SK-N-SH treated with all-trans-retinoic acid at 6 μM for 48 hours (cell line): Measurements from ENCODE around the gene TAX1BP1.
A peak's percentile ranks its signal among the peaks of the same experiment; 100 is the strongest.

Source experiments
- ATAC-seq: fragments of 200-7000 bp; cut with Tn5 transposase; 3 replicates; pipeline ENCODE4 v1.9.1; 2020; ENCODE audit warnings: mild to moderate bottlenecking, moderate library complexity
- ARNTL ChIP-seq: fragments of 450-650 bp; formaldehyde crosslinking; IDR thresholded peaks from 2 replicates; pipeline ENCODE4 v1.5.0; 2020; ENCODE audit warnings: low read depth, mild to moderate bottlenecking, moderate library complexity, borderline replicate concordance
- BACH2 ChIP-seq: fragments of 250-450 bp; sonication (Bioruptor Pico); IDR thresholded peaks from 2 replicates; pipeline ENCODE4 v1.9.0; 2021; ENCODE audit warnings: mild to moderate bottlenecking, borderline replicate concordance
- CSDC2 ChIP-seq: fragments of 250-450 bp; sonication (Bioruptor Pico); IDR thresholded peaks from 2 replicates; pipeline ENCODE4 v1.5.0; 2020; ENCODE audit warnings: mild to moderate bottlenecking, moderate library complexity
- ESRRG ChIP-seq: fragments of 250-450 bp; sonication (Bioruptor Pico); IDR thresholded peaks from 2 replicates; pipeline ENCODE4 v1.6.1; 2021; ENCODE audit warnings: mild to moderate bottlenecking
- GLIS3 ChIP-seq: fragments of 250-450 bp; sonication (Bioruptor Pico); IDR thresholded peaks from 2 replicates; pipeline ENCODE4 v1.5.0; 2020; ENCODE audit warnings: mild to moderate bottlenecking, moderate library complexity
- ISL1 ChIP-seq: fragments of 250-450 bp; sonication (Bioruptor Pico); IDR thresholded peaks from 2 replicates; pipeline ENCODE4 v2.1.2; 2022; ENCODE audit warnings: mild to moderate bottlenecking, moderate library complexity
- OSR1 ChIP-seq: fragments of 250-450 bp; sonication (Bioruptor Pico); IDR thresholded peaks from 2 replicates; pipeline ENCODE4 v1.8.0; 2022; ENCODE audit warnings: moderate library complexity, mild to moderate bottlenecking, inconsistent platforms
- POU6F1 ChIP-seq: fragments of 250-450 bp; sonication (Bioruptor Pico); IDR thresholded peaks from 2 replicates; pipeline ENCODE4 v1.8.0; 2021; ENCODE audit warnings: low read depth, mild to moderate bottlenecking, moderate library complexity, borderline replicate concordance
- PPARA ChIP-seq: fragments of 250-450 bp; sonication (Bioruptor Pico); IDR thresholded peaks from 2 replicates; pipeline ENCODE4 v1.5.0; 2020; ENCODE audit warnings: mild to moderate bottlenecking, borderline replicate concordance
- RARB ChIP-seq: fragments of 250-450 bp; sonication (Bioruptor Pico); IDR thresholded peaks from 2 replicates; pipeline ENCODE4 v1.8.0; 2021; ENCODE audit warnings: mild to moderate bottlenecking, moderate library complexity
- SNAI2 ChIP-seq: fragments of 250-450 bp; sonication (Bioruptor Pico); IDR thresholded peaks from 2 replicates; pipeline ENCODE4 v1.5.0; 2020; ENCODE audit warnings: mild to moderate bottlenecking, moderate library complexity
- TCF4 ChIP-seq: fragments of 250-450 bp; sonication (Bioruptor Pico); IDR thresholded peaks from 2 replicates; pipeline ENCODE4 v1.8.0; 2021; ENCODE audit warnings: mild to moderate bottlenecking, moderate library complexity, borderline replicate concordance
- TOX ChIP-seq: fragments of 250-450 bp; sonication (Bioruptor Pico); IDR thresholded peaks from 2 replicates; pipeline ENCODE4 v1.8.0; 2021; ENCODE audit warnings: mild to moderate bottlenecking, moderate library complexity, borderline replicate concordance
- ZC3H10 ChIP-seq: fragments of 250-450 bp; sonication (Bioruptor Pico); IDR thresholded peaks from 2 replicates; pipeline ENCODE4 v1.5.1; 2021; ENCODE audit warnings: mild to moderate bottlenecking, moderate library complexity
- ZFP3 ChIP-seq: fragments of 250-450 bp; sonication (Bioruptor Pico); IDR thresholded peaks from 2 replicates; pipeline ENCODE4 v1.5.0; 2020; ENCODE audit warnings: mild to moderate bottlenecking, moderate library complexity
- ZFP30 ChIP-seq: fragments of 450-650 bp; formaldehyde crosslinking; IDR thresholded peaks from 2 replicates; pipeline ENCODE4 v1.5.0; 2022; ENCODE audit warnings: mild to moderate bottlenecking, moderate library complexity
- ZNF565 ChIP-seq: fragments of 450-650 bp; formaldehyde crosslinking; conservative IDR thresholded peaks from 2 replicates; pipeline ENCODE4 v1.5.0; 2020; ENCODE audit warnings: low read depth, mild to moderate bottlenecking, moderate library complexity
- ZNF70 ChIP-seq: fragments of 450-650 bp; formaldehyde crosslinking; IDR thresholded peaks from 2 replicates; pipeline ENCODE4 v1.5.0; 2020; ENCODE audit warnings: mild to moderate bottlenecking, moderate library complexity
- ZNF8 ChIP-seq: fragments of 450-650 bp; formaldehyde crosslinking; IDR thresholded peaks from 2 replicates; pipeline ENCODE4 v1.5.0; 2020; ENCODE audit warnings: mild to moderate bottlenecking, moderate library complexity
- TF ChIP-seq, protein P1 (sequence below): fragments of 250-450 bp; sonication (Bioruptor Pico); IDR thresholded peaks from 2 replicates; pipeline ENCODE4 v1.8.0; 2020; ENCODE audit warnings: mild to moderate bottlenecking, moderate library complexity, borderline replicate concordance
- TF ChIP-seq, protein P2 (sequence below): fragments of 250-450 bp; sonication (Bioruptor Pico); IDR thresholded peaks from 2 replicates; pipeline ENCODE4 v1.5.1; 2020; ENCODE audit warnings: low read depth, mild to moderate bottlenecking, moderate library complexity
- TF ChIP-seq, protein P3 (sequence below): fragments of 250-450 bp; sonication (Bioruptor Pico); IDR thresholded peaks from 2 replicates; pipeline ENCODE4 v1.5.0; 2020; ENCODE audit warnings: mild to moderate bottlenecking, moderate library complexity
- TF ChIP-seq, protein P4 (sequence below): fragments of 250-450 bp; sonication (Bioruptor Pico); IDR thresholded peaks from 2 replicates; pipeline ENCODE4 v1.5.1; 2021; ENCODE audit warnings: mild to moderate bottlenecking, moderate library complexity

Gene TAX1BP1

GRCh38 chr7:27709137-27710075, 30.6 kb upstream of the TAX1BP1 start:
- TF ChIP-seq BACH2 (CRISPR knock-in tag) = no peak
- TF ChIP-seq ZC3H10 = no peak
- TF ChIP-seq, protein P1, sequence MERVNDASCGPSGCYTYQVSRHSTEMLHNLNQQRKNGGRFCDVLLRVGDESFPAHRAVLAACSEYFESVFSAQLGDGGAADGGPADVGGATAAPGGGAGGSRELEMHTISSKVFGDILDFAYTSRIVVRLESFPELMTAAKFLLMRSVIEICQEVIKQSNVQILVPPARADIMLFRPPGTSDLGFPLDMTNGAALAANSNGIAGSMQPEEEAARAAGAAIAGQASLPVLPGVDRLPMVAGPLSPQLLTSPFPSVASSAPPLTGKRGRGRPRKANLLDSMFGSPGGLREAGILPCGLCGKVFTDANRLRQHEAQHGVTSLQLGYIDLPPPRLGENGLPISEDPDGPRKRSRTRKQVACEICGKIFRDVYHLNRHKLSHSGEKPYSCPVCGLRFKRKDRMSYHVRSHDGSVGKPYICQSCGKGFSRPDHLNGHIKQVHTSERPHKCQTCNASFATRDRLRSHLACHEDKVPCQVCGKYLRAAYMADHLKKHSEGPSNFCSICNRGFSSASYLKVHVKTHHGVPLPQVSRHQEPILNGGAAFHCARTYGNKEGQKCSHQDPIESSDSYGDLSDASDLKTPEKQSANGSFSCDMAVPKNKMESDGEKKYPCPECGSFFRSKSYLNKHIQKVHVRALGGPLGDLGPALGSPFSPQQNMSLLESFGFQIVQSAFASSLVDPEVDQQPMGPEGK (CRISPR knock-in tag) = 0 out of 2 replicates have a peak, but pooled peaks have one; percentile 37
- TF ChIP-seq PPARA (CRISPR knock-in tag) = no peak
- peak; percentile 89 for TF ChIP-seq ZFP3 (CRISPR knock-in tag)
- no peak for TF ChIP-seq GLIS3 (CRISPR knock-in tag)
- TF ChIP-seq TOX (CRISPR knock-in tag) = peak; percentile 51; the same call in 1 of the 2 replicates
- TF ChIP-seq RARB (CRISPR knock-in tag) = no peak
- TF ChIP-seq, protein P2, sequence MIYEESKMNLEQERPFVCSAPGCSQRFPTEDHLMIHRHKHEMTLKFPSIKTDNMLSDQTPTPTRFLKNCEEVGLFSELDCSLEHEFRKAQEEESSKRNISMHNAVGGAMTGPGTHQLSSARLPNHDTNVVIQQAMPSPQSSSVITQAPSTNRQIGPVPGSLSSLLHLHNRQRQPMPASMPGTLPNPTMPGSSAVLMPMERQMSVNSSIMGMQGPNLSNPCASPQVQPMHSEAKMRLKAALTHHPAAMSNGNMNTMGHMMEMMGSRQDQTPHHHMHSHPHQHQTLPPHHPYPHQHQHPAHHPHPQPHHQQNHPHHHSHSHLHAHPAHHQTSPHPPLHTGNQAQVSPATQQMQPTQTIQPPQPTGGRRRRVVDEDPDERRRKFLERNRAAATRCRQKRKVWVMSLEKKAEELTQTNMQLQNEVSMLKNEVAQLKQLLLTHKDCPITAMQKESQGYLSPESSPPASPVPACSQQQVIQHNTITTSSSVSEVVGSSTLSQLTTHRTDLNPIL (CRISPR knock-in tag) = peak; percentile 69; the same call in 1 of the 2 replicates
- no peak for TF ChIP-seq ZNF565 (CRISPR knock-in tag)
- TF ChIP-seq ZFP30 (CRISPR knock-in tag) = no peak
- TF ChIP-seq SNAI2 (CRISPR knock-in tag) = no peak
- peak; percentile 94 for TF ChIP-seq ISL1 (CRISPR knock-in tag)
- TF ChIP-seq POU6F1 (CRISPR knock-in tag) = no peak
- TF ChIP-seq ARNTL (CRISPR knock-in tag) = no peak
- TF ChIP-seq ZNF8 (CRISPR knock-in tag) = no peak; the same call in 1 of the 2 replicates
- TF ChIP-seq ZNF70 (CRISPR knock-in tag) = no peak
- TF ChIP-seq CSDC2 = no peak
- TF ChIP-seq, protein P3, sequence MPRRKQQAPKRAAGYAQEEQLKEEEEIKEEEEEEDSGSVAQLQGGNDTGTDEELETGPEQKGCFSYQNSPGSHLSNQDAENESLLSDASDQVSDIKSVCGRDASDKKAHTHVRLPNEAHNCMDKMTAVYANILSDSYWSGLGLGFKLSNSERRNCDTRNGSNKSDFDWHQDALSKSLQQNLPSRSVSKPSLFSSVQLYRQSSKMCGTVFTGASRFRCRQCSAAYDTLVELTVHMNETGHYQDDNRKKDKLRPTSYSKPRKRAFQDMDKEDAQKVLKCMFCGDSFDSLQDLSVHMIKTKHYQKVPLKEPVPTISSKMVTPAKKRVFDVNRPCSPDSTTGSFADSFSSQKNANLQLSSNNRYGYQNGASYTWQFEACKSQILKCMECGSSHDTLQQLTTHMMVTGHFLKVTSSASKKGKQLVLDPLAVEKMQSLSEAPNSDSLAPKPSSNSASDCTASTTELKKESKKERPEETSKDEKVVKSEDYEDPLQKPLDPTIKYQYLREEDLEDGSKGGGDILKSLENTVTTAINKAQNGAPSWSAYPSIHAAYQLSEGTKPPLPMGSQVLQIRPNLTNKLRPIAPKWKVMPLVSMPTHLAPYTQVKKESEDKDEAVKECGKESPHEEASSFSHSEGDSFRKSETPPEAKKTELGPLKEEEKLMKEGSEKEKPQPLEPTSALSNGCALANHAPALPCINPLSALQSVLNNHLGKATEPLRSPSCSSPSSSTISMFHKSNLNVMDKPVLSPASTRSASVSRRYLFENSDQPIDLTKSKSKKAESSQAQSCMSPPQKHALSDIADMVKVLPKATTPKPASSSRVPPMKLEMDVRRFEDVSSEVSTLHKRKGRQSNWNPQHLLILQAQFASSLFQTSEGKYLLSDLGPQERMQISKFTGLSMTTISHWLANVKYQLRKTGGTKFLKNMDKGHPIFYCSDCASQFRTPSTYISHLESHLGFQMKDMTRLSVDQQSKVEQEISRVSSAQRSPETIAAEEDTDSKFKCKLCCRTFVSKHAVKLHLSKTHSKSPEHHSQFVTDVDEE (CRISPR knock-in tag) = peak; percentile 44; the same call in 1 of the 2 replicates
- TF ChIP-seq OSR1 (CRISPR knock-in tag) = no peak
- peak; percentile 44; the same call in 1 of the 2 replicates for TF ChIP-seq TCF4 (CRISPR knock-in tag)
- TF ChIP-seq, protein P4, sequence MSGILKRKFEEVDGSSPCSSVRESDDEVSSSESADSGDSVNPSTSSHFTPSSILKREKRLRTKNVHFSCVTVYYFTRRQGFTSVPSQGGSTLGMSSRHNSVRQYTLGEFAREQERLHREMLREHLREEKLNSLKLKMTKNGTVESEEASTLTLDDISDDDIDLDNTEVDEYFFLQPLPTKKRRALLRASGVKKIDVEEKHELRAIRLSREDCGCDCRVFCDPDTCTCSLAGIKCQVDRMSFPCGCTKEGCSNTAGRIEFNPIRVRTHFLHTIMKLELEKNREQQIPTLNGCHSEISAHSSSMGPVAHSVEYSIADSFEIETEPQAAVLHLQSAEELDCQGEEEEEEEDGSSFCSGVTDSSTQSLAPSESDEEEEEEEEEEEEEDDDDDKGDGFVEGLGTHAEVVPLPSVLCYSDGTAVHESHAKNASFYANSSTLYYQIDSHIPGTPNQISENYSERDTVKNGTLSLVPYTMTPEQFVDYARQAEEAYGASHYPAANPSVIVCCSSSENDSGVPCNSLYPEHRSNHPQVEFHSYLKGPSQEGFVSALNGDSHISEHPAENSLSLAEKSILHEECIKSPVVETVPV (CRISPR knock-in tag) = 0 out of 2 replicates have a peak, but pooled peaks have one; percentile 27
- TF ChIP-seq ESRRG (CRISPR knock-in tag) = no peak; the same call in 1 of the 2 replicates
- peak; percentile 96 for ATAC-seq

GRCh38 chr7:27712217-27712616, 27.7 kb upstream of the TAX1BP1 start:
- ATAC-seq = no peak
- no peak for TF ChIP-seq POU6F1 (CRISPR knock-in tag)
